GM21786 (cell line): ENCODE data around the gene CDKN1C.
A peak's percentile ranks its signal among the peaks of the same experiment; 100 is the strongest.

Experiments used
- ATAC-seq: cut with Tn5 transposase; IDR thresholded peaks from one replicate; pipeline ENCODE4 v1.9.1; 2021; ENCODE audit not compliant: unreplicated experiment

Gene CDKN1C

DNA sequence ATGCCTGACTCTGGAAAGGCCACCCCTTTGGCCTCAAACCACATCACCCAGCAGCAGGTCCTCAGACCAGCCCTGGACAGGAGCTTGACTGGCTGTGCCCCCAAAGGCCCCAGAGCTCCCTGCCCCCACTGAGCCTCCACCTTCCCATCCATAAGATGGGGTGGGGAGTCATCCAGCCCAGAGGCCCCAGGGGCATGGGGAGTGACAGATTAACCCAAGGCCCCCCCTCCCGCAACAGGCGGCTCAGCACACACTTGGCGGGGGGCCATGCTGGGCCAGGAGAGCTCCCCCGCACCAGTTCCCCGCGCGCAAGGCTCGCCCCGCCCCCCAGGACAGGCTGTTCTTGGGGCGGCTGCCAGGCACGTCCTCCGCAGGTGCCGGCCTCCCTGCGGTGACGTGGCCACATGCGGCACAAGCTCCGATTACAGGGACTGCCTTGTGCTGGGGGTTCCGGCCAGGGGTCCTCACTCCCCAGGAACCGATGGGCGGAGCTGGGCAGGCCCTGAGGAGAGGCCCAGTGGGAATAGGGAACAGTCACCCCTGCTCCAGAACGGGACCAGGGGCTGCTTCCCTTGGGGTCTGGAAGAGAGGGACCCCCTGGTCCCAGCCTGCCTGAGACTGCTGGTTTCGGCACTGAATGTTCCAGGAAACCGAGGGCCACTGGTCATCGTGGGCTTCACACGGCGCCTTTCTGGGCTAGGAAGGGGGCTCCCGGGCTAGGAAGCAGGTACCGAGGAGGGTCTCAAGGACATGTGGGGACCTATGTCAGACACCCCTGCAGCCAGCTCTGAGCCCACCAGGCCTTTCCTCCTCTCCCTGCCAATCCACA is 5.1 kb upstream of the CDKN1C start:
- no peak for ATAC-seq

- ATAC-seq: no peak
Measured at GRCh38 chr11:2889362-2890273, 4.0 kb upstream of the CDKN1C start.

DNA sequence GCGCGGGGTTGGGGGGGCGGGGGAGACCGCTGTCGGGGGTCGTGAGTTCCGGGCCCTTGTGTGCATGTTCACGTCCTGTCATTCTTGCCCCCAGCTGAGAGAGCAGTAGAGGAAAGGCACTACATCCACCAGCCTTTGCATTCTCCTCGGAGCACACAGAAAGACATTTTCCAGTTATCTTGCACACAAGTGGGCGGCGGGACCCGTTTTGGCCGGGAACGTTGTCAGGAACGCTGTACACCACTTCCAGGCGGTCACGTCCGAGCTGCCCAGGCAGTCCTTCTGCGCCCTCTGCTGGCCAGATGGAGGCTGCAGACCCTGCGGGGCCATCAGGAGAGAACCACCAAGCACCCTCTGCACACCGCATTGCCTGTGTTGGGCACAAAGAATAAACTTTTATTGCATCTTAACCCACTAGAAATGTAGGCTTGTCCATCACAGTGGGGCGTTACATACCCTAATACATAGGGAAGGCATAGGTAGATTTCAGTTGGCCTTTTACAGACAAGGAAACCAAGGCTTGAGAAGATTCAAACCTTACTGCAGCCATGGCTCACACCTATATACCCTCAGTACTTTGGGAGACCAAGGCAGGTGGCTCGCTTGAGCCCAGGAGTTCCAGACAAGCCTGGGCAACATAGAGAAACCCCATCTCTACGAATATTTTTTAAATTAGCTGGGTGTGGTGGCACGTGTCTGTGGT is 2.8 kb upstream of the CDKN1C start:
- ATAC-seq: no peak

DNA sequence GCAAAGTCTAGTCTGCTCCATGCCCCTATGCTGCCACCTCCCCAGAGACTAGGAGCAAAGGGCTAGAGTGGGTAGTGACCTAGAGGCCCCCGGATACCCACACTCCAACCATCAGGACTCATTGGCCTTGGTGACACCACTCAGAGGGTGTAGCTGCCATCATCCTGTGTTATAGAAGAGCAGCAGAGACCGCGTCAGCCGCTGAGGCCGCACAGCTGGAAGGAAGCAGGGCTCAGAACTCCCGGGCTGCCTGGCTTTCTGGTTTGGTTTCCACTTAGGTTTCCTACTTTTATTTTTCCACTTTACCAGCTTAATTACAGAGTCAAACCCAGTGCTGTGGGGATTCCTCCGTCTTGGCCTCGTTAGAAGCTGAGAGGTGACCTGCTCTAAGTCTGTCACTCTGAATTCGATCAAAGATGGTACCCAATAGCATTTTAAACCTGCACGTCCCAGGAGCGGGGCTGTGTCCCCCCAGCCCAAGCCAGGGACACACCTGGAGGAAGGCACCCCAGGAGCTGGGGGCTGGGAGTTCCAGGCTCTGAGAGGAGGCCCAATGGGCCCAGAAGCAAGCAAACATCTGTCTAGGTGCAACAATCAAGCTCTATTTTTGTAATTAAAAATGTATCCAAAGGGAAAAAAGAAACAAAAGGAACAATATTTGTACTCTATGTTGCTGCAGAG is 2.1 kb upstream of the CDKN1C start:
- ATAC-seq: no peak

- no peak for ATAC-seq
Measured at GRCh38 chr11:2886936-2887335, 1.4 kb upstream of the CDKN1C start.

DNA sequence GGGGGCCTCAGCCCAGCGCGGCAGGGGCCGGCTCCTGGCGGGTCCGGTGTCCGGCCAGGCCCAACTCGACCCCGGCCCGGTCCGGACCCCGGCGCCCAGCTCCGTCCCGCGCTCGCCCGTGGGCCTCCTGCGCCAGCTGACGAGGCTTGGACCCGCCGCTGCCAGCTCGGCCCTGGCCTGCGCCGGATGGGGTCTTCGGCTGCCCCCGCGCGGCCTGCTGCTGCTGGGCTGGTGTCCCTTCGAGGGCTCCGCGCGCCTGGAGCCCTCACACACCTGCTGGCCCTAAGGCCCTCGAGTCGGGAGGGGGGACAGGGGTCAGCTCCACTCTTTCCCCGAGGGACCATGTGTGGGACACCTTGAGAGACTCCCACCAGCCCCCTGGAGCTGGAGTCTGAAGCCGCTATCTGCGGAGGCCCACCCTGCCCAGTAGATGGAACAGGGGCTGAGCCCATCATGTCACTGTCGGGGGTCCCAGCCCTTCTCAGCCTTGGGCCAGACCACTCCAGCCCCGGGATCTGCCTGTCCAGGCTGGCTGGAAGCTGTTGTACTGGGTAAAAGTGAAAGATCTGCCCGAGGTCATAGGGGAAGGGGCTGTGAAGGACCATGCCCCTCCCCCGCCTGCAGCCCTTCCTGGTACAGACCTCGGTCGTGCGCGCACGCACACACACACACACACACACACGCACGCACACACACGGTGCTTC is 768 bp upstream of the CDKN1C start:
- no peak for ATAC-seq

DNA sequence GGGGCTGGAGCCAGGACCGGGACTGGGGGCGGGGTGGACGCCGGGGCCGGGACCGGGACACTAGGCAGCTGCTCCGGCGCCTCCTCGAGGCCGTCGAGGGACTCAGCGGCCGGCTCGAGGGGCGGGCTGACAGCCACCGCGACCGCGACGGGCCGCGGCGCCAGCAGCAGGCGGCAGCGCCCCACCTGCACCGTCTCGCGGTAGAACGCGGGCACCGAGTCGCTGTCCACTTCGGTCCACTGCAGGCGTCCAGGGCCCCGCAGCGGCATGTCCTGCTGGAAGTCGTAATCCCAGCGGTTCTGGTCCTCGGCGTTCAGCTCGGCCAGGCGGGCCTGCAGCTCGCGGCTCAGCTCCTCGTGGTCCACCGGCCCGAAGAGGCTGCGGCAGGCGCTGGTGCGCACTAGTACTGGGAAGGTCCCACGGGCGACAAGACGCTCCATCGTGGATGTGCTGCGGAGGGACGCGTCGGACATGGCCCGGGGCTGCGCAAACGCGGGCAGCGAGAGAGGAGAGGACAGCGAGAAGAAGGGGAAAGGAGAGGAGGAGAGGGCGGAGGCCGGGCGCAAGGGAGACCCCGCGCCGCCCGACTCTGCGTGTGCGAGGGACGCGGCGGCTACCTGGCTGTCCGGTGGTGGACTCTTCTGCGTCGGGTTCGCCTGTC is 428 bp downstream of the CDKN1C start:
- ATAC-seq: peak; percentile 18

GRCh38 chr11:2883979-2884815 is 1.4 kb downstream of the CDKN1C start:
- no peak for ATAC-seq

- no peak for ATAC-seq
Measured at GRCh38 chr11:2883640-2883978, 2.0 kb downstream of the CDKN1C start.

DNA sequence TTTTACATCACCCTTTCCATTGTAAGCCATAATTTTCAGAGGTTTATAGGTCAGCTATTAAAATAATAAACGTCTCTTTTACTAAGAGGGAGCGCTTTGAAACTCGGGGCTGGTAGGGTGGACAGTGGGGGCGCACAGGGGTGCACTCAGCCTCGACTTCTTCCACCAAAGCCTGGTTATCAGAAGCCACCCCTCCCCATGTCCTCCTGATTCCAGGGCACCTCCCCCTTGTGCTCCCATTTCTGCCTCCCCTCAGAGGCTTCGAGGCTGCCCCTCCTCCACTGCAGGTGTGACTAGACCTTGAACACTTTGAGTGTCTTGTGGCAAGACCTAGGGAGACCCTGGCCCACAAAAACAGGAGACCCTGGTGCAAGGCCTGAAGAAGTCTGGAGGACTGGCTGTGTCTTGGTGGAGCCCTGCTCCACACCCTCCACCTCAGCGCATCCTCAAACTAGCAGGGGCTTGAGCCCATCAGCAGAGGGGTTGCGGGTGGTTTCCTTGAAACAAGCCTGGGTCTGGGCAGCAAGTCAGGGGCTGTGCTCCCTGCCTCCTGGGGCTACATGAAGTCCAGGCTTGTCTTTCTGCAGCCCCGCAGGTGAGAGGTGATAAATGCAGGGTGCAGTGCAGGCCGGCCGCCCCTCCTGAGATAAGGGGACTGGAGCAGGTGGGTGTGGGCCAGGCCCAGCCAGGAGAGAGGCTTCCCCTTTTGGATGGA is 3.0 kb downstream of the CDKN1C start:
- ATAC-seq: no peak

DNA sequence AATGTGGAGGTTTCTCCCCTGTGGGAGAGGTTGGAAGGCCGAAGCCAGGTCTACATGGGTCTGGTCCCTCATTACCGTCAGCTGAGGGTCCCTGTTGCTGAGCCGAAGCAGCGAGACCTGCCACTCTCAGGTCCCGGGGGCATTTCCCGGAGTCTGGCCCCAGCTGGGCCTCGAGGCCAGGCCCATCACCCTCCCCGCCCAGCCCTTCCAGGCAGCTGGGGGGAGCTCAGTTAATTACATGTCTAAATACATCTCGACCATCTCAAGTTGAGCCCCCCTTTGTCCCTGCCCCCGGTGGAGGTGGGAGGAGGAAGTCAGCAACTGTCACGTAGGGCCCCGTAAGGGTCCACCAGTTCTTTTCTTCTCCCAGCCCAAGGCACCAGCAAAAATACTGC is 3.6 kb downstream of the CDKN1C start:
- ATAC-seq: no peak

- no peak for ATAC-seq
Measured at GRCh38 chr11:2881076-2881980, 4.2 kb downstream of the CDKN1C start.

- no peak for ATAC-seq
Measured at GRCh38 chr11:2880646-2881045, 4.9 kb downstream of the CDKN1C start.

GRCh38 chr11:2878782-2879181 is 6.8 kb downstream of the CDKN1C start:
- ATAC-seq: no peak

GRCh38 chr11:2877474-2877873 is 8.1 kb downstream of the CDKN1C start:
- ATAC-seq: no peak

DNA sequence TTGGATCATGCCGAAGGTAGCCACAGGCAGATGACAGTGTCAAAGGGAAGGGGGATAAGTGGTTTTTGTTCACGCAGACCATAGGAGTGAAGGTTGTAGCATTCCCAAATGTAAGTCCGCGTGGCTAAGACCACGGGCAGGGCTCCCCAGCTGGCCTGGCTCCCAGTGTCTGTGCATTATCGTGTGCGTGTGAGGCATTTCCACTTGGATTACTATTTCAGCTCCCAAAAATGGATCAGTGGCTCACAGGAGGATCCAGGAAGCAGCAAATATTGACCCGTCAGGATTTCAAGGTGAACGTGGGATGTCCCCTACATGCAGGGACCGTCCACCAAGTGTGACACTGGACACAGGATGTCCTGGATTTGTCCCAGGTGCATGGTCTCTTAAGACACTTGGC is 10.6 kb downstream of the CDKN1C start:
- ATAC-seq: no peak

DNA sequence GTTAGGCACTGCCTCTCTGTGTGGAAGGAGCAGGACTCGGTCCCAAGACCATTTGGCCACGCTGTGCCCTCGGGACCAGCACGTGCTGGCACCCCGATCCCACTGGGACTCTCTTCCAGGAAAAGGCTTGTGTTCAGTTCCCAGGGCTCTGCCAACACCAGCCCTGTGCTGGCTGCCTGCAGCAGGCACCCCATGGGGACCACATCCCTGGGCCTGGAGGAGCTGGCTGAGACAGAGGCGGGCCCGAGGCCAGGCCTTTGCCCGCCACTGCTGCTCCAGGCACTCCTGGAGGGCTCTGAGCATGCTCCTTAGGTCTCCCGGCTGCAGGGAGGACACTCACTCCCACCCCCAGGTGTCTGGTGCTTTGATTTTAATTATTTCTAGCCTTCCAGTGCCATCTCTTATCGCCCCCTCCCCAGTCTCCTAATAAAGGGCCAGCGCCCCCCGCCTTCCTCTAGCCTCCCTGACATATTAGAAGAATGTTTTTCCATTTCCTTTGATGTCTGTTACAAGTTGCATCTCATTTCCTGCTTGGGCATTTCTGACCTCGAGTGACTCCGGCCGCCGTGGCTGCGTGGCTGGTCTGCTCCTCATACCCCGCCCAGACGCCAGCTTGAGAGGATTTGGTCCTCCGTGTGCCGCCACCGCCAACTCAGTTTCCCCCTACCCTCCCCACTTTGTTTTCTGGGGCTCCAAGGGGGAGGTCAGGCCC is 14.4 kb downstream of the CDKN1C start:
- ATAC-seq: no peak
